Activated naive CD4-positive, alpha-beta T cell treated with anti-CD3 and anti-CD28 coated beads for 36 hours (primary cell): ENCODE results near the gene NCKAP5. TPM values are rescaled to one million over a fixed set of nuclear protein-coding genes. Genes with fewer than 3 reads are reported as not detected.

ENCODE experiments used
- CTCF ChIA-PET: fragments of 350-600 bp; sonication (Branson Sonifier 250); formaldehyde crosslinking; loops from one replicate; lab custom pipeline; 2021; ENCODE audit warnings: antibody characterized with exemption; lab: Charles Lee
- DNase-seq: peaks from one replicate; pipeline ENCODE4 v3.0.0-alpha.2; 2020
- H3K27ac Mint-ChIP-seq: one replicate; pipeline ENCODE4 v1.8.0; 2021; ENCODE audit warnings: mild to moderate bottlenecking, mixed read lengths
- H3K27me3 Mint-ChIP-seq: one replicate; pipeline ENCODE4 v1.8.0; 2021; ENCODE audit warnings: low read depth, mixed read lengths
- H3K36me3 Mint-ChIP-seq: one replicate; pipeline ENCODE4 v1.8.0; 2021; ENCODE audit warnings: low read depth, mixed read lengths
- H3K4me1 Mint-ChIP-seq: one replicate; pipeline ENCODE4 v1.8.0; 2021; ENCODE audit warnings: low read depth, mixed read lengths
- H3K4me3 Mint-ChIP-seq: one replicate; pipeline ENCODE4 v1.8.0; 2021; ENCODE audit warnings: mild to moderate bottlenecking, moderate library complexity, mixed read lengths
- H3K9me3 Mint-ChIP-seq: one replicate; pipeline ENCODE4 v1.8.0; 2021; ENCODE audit warnings: mixed read lengths
- intact Hi-C: fragments of 100-400 bp; cut with micrococcal nuclease; formaldehyde crosslinking; loops from one replicate; pipeline ENCODE4 v1.15.1; 2023
- total RNA-seq, 2 experiments: library from RNA; stranded (reverse); gene quantifications; one replicate each; pipeline ENCODE4 v1.2.3, GENCODE V29; 2021

Gene NCKAP5
- total RNA-seq, 2 experiments from 2014 or later, result not detected

GRCh38 chr2:133498662-133499585, 69.3 kb downstream of the NCKAP5 start:
- Mint-ChIP-seq H3K27ac (no peak overlapping the region), H3K36me3 (no peaks in the 10 kb centered on the region), H3K27me3 (peaks cover 3% of the 10 kb centered on the region), H3K4me3 (no peak overlapping the region), H3K9me3 (no peaks in the 10 kb centered on the region), H3K4me1 (no peaks in the 10 kb centered on the region)
- intact Hi-C loops, result no loop called here
- CTCF ChIA-PET, result no interaction called here
- DNase-seq, result no peak

DNA sequence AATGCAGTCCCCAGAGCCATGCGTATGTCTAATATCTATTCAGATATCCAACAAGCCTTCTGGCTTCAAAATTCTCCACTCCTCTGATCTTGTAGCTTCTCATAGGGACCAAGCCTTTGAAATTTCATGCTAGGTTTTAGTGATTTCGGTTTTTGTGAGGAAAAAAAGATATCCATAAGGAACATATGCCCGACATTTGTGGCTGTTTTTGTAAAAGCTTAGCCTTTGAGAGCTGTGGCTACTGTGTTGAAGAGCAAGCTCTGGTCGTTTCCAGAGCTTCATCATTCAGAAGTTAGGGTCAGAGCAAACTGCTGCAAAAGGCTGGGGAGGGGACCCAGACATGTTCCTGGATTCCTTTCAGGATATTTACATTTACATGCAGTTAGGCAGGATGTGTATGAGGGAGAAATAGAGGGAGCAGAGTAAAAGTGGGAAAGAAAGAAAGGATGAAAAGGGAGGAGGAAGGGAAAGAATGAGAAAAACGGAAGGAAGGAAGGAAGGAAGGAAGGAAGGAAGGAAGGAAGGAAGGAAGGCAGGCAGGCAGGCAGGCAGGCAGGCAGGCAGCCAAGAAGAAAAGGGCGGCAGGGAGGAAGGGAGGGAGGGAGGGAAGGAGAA, 70.2 kb downstream of the NCKAP5 start:
- H3K4me3 Mint-ChIP-seq, result no peak overlapping the region
- H3K27me3 Mint-ChIP-seq, result peaks cover 3% of the 10 kb centered on the region
- CTCF ChIA-PET, result no interaction called here
- no peaks in the 10 kb centered on the region for H3K36me3 Mint-ChIP-seq
- H3K27ac Mint-ChIP-seq, result no peak overlapping the region
- no peaks in the 10 kb centered on the region for H3K4me1 Mint-ChIP-seq
- intact Hi-C loops, result no loop called here
- DNase-seq, result no peak
- H3K9me3 Mint-ChIP-seq, result no peaks in the 10 kb centered on the region

- intact Hi-C loops, result no loop called here
- no peak overlapping the region for H3K27ac Mint-ChIP-seq
- CTCF ChIA-PET, result no interaction called here
- H3K9me3 Mint-ChIP-seq, result no peaks in the 10 kb centered on the region
- no peak overlapping the region for H3K4me3 Mint-ChIP-seq
- peaks cover 3% of the 10 kb centered on the region for H3K27me3 Mint-ChIP-seq
- H3K36me3 Mint-ChIP-seq, result no peaks in the 10 kb centered on the region
- DNase-seq, result no peak
- no peaks in the 10 kb centered on the region for H3K4me1 Mint-ChIP-seq
Measured at GRCh38 chr2:133497270-133497893, 70.9 kb downstream of the NCKAP5 start.

DNA sequence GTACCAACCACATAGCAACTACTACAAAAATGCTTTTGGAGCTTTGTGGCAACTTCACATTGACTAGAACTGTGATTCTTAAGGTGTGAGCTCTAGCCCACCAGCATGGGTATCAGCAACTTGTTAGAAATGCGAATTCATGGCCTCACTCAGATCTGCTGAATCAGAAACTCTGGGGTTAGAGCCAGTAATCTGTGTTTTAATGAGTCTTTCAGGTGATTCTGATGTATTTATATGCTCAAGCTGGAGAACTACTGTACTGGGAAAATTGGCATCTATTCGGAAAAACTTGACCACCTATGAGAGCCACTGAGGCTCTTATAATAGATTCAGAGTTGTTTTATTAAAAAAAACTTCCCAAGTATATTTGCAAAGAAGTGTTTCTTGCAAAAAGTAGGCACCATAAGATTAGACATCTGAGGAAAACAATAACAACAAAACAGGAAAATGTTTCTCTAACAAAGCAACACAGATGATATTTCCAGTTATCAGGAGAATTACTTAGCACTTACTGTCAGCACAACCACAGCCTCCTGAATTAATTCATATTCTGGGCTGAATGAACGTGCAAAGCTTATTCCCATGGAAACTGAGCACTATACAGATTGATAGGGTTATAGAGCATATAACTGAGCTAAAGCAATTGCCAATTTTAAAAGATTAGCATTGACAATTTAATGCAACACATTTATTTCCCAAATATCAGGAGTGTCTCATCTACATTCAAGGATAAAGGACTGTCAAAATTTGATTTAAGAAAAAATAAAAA, 71.6 kb downstream of the NCKAP5 start:
- no peak for DNase-seq
- Mint-ChIP-seq H3K27me3 (peaks cover 3% of the 10 kb centered on the region), H3K9me3 (no peaks in the 10 kb centered on the region), H3K4me1 (no peaks in the 10 kb centered on the region), H3K36me3 (no peaks in the 10 kb centered on the region), H3K27ac (no peak overlapping the region), H3K4me3 (no peak overlapping the region)
- CTCF ChIA-PET, result no interaction called here
- intact Hi-C loops, result no loop called here

DNA sequence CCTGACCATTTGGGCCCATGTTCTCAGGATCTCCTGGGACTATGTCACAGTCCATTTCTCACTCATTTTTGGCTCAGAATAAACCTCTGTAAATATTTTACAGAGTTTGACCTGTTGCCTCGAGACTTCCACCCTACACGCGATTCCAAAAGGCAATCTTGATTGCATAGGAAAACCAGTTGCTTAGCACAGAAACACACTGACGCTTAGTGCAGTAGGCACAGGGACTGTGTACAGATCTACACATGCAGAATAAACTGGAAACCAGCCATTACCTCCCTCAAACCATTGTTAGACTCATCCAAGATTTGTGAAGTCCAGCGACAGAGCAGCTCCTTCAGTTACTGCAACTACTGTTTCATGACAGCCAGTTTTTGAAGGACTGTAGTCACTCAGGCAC, 73.0 kb downstream of the NCKAP5 start:
- Mint-ChIP-seq H3K4me1 (no peaks in the 10 kb centered on the region), H3K27me3 (peaks cover 3% of the 10 kb centered on the region), H3K27ac (no peak overlapping the region), H3K4me3 (no peak overlapping the region), H3K9me3 (no peaks in the 10 kb centered on the region), H3K36me3 (no peaks in the 10 kb centered on the region)
- no peak for DNase-seq
- CTCF ChIA-PET, result no interaction called here
- intact Hi-C loops, result no loop called here

DNA sequence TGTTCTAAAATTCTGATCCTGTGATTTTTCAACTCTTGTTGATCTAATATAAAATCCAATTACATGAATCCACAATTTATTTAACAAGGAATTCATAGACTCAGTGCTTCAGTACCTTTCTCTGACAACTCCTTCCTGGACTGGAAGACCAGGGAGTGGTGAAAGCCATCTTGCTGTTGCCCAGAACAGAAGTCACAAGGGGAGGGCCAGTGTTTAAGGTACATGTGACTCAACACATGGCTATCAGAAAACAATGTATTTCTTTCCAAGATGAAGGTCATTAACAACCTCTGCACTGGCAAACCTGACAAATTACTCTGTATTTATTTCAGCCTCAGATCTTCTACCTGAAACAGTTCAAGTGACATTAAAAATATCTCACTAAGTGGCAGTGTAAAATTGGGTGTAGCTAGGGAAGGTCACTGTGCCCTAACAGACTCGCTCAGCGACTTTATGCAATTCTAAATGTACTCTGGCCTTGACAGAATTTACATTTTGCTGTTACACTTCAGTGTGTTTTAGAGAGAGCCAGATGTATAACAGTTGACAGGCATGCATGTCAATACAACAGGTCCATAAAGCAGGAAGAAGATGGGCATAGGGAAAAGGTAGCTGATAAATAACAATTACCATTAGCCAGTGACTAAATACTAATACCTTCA, 75.4 kb downstream of the NCKAP5 start:
- no peak overlapping the region for H3K27ac Mint-ChIP-seq
- H3K4me3 Mint-ChIP-seq, result no peak overlapping the region
- CTCF ChIA-PET, result no interaction called here
- H3K36me3 Mint-ChIP-seq, result no peaks in the 10 kb centered on the region
- DNase-seq, result no peak
- no peaks in the 10 kb centered on the region for H3K4me1 Mint-ChIP-seq
- intact Hi-C loops, result no loop called here
- H3K9me3 Mint-ChIP-seq, result no peaks in the 10 kb centered on the region
- peaks cover 3% of the 10 kb centered on the region for H3K27me3 Mint-ChIP-seq

DNA sequence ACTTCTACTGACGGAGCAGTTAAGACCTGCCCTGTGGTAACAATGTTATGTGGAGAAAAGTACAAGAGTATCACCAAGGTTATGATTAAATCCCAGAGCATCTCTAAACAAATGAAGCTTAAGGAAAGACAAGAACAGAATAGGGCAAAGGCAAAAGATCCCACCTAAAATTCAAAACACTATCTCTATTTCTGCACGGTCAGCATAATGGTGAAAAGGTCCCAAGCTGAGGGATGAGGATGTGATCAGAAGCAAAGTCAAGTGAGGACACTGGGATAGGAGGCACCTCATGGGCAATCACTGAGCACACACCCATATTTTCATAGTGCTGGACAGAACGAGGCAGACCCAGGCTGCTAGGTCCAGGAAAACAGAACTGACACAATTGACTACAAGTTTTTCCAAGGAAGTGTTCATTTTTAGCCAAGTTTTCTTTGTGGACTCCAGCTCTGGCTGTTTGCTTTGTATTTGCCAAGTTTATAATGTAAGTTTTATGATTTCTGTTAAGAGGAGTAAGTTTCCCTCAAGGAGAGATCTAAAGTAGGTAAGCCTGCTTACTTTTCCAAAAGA, 77.8 kb downstream of the NCKAP5 start:
- intact Hi-C loops, result no loop called here
- no peaks in the 10 kb centered on the region for H3K36me3 Mint-ChIP-seq
- H3K27ac Mint-ChIP-seq, result no peak overlapping the region
- H3K4me3 Mint-ChIP-seq, result no peak overlapping the region
- H3K4me1 Mint-ChIP-seq, result no peaks in the 10 kb centered on the region
- CTCF ChIA-PET, result no interaction called here
- H3K9me3 Mint-ChIP-seq, result peaks cover 2% of the 10 kb centered on the region
- H3K27me3 Mint-ChIP-seq, result no peaks in the 10 kb centered on the region
- no peak for DNase-seq

DNA sequence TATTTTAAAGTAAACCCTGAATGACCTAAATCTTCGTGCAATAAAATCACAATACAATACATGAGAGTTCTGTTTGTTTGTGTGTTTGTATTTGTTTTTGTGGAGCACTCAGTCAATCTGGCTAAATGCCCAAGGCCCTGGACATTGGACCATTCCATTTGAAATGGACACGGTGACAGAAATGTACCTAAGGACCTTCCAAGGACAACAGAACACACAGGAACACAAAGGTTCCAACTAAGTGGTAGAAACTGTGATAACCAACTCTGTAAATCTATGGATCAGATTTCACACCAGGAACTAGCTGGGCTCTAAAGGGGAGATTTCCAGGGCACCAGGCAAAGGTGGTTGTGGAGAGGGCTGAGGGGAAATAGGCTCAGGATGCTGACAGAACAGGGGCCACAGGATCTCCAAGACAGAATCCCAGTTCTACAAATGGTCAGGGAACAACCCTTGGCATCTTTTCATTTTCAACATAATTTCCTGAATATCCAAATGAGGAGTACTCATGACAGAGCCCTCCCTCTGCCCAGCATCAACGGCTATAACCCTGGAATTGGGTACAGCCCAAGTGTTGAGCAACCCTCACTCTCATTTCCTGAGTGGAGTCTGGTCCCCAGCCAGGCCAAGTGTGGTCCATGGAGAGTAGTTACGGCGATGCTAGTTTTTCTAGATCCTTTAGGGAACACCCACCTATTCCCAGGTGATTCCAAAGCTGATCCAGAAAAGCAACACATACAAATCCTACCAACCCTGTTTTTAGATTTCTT, 78.4 kb downstream of the NCKAP5 start:
- DNase-seq, result no peak
- H3K4me1 Mint-ChIP-seq, result no peaks in the 10 kb centered on the region
- intact Hi-C loops, result no loop called here
- H3K27ac Mint-ChIP-seq, result no peak overlapping the region
- H3K4me3 Mint-ChIP-seq, result no peak overlapping the region
- no peaks in the 10 kb centered on the region for H3K36me3 Mint-ChIP-seq
- CTCF ChIA-PET, result no interaction called here
- peaks cover 2% of the 10 kb centered on the region for H3K9me3 Mint-ChIP-seq
- no peaks in the 10 kb centered on the region for H3K27me3 Mint-ChIP-seq

DNA sequence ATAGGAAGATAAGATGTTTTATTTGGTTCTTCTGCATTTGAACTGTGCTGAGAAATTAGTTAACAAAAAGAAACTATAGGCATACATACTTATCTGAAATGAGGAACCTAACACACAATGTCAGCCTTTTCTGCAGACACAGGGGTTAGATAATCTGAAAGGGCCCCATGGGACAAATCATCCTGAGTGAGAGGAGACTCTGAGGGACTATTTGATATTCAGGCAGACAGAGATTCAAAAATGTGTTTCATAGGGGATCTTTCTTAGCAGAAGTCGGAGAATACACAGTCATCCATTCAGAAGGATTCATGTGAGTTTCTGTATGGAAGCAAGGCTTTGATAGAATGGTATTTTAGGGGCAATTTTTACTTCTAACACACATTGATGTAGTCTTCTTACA, 79.1 kb downstream of the NCKAP5 start:
- intact Hi-C loops, result no loop called here
- no peak for DNase-seq
- CTCF ChIA-PET, result no interaction called here
- Mint-ChIP-seq H3K4me3 (no peak overlapping the region), H3K27me3 (no peaks in the 10 kb centered on the region), H3K4me1 (no peaks in the 10 kb centered on the region), H3K27ac (no peak overlapping the region), H3K36me3 (no peaks in the 10 kb centered on the region), H3K9me3 (peaks cover 2% of the 10 kb centered on the region)

- H3K4me3 Mint-ChIP-seq, result no peak overlapping the region
- H3K4me1 Mint-ChIP-seq, result no peaks in the 10 kb centered on the region
- no peaks in the 10 kb centered on the region for H3K27me3 Mint-ChIP-seq
- intact Hi-C loops, result no loop called here
- peaks cover 2% of the 10 kb centered on the region for H3K9me3 Mint-ChIP-seq
- CTCF ChIA-PET, result no interaction called here
- no peak overlapping the region for H3K27ac Mint-ChIP-seq
- DNase-seq, result no peak
- H3K36me3 Mint-ChIP-seq, result no peaks in the 10 kb centered on the region
Measured at GRCh38 chr2:133486771-133487191, 81.5 kb downstream of the NCKAP5 start.

DNA sequence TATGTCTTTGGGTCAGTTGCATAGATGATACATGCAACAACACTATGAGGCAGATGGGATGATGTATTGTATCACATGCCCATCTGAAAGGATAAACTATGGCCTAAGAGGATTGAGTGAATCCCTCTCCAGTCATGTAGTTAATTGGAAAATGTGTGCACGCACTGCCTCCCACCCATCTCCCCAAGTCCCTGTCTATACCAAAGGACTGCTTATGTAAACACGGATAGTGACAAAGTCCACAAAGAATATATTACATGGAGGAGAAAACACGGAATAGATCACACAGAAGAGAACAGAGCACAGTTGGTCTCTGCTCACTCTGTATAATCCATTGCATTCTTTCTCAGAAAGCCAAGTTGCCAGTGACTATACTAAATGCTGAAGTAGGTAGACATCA, 82.4 kb downstream of the NCKAP5 start:
- no peaks in the 10 kb centered on the region for H3K27me3 Mint-ChIP-seq
- no peak for DNase-seq
- H3K27ac Mint-ChIP-seq, result no peak overlapping the region
- H3K4me1 Mint-ChIP-seq, result no peaks in the 10 kb centered on the region
- H3K36me3 Mint-ChIP-seq, result no peaks in the 10 kb centered on the region
- H3K4me3 Mint-ChIP-seq, result no peak overlapping the region
- CTCF ChIA-PET, result no interaction called here
- H3K9me3 Mint-ChIP-seq, result peaks cover 2% of the 10 kb centered on the region
- intact Hi-C loops, result no loop called here
